CD14-positive monocyte (primary cell): Measurements from ENCODE around the gene CD38. TPM values are rescaled to one million over a fixed set of nuclear protein-coding genes. Genes with fewer than 3 reads are reported as not detected.

Experiments
- DNase-seq, 3 donors: peaks; one replicate each; pipeline ENCODE4 v3.0.0-alpha.2; 2011 to 2022
- H2AFZ ChIP-seq: 2 replicates; pipeline ENCODE4 v1.6.0; 2012; ENCODE audit warnings: mild to moderate bottlenecking, low read depth, low read length, inconsistent platforms; ENCODE audit not compliant: insufficient read depth, poor library complexity, severe bottlenecking
- H3K27ac ChIP-seq, 2 donors: 1 replicate in 1 of 2; 2 replicates in 1 of 2; pipeline ENCODE4 v1.5.1; 2012 to 2013; ENCODE audit warnings: low read length in 2 of 2, control low read depth in 1 of 2, inconsistent platforms in 1 of 2, low read depth in 1 of 2, mild to moderate bottlenecking in 1 of 2
- H3K27me3 ChIP-seq, 2 donors: one replicate each; pipeline versions ENCODE4 v1.6.0 to v1.6.1; 2011 to 2013; ENCODE audit warnings: low read length in 2 of 2; ENCODE audit not compliant: control insufficient read depth in 2 of 2, insufficient read depth in 2 of 2
- H3K36me3 ChIP-seq, 2 donors: replicated peaks in 1 of 2; 1 replicate in 1 of 2; 2 replicates in 1 of 2; pipeline versions ENCODE4 v1.5.1 to v1.6.1; 2012 to 2013; ENCODE audit warnings: low read length in 2 of 2, control low read depth in 1 of 2, inconsistent platforms in 1 of 2, mild to moderate bottlenecking in 1 of 2; ENCODE audit not compliant: insufficient read depth in 2 of 2, control insufficient read depth in 1 of 2
- H3K4me1 ChIP-seq, 2 donors: 1 replicate in 1 of 2; 2 replicates in 1 of 2; pipeline versions ENCODE4 v1.5.1 to v1.6.1; 2012 to 2013; ENCODE audit warnings: low read length in 2 of 2, control low read depth in 1 of 2, inconsistent platforms in 1 of 2, mild to moderate bottlenecking in 1 of 2, moderate library complexity in 1 of 2; ENCODE audit not compliant: insufficient read depth in 2 of 2, control insufficient read depth in 1 of 2
- H3K4me2 ChIP-seq: replicated peaks from 2 replicates; pipeline ENCODE3; 2012; ENCODE audit warnings: low read length, moderate library complexity, mild to moderate bottlenecking; ENCODE audit not compliant: poor library complexity, severe bottlenecking; ENCODE audit errors: extremely low read depth
- H3K4me3 ChIP-seq, 3 experiments: fragments of 200-600 bp in 1 of 3; sonication (generic) in 1 of 3; replicated peaks in 1 of 3; 1 replicate in 2 of 3; 2 replicates in 1 of 3; pipeline ENCODE4 v1.5.1; 2011 to 2013; ENCODE audit warnings: low read length in 3 of 3, mild to moderate bottlenecking in 3 of 3, control low read depth in 2 of 3, low read depth in 2 of 3, inconsistent platforms in 1 of 3, moderate library complexity in 1 of 3
- H3K79me2 ChIP-seq: 2 replicates; pipeline ENCODE4 v1.6.0; 2012; ENCODE audit warnings: mild to moderate bottlenecking, control low read depth, inconsistent platforms, low read length, moderate library complexity; ENCODE audit not compliant: insufficient read depth
- H3K9ac ChIP-seq: 2 replicates; pipeline ENCODE4 v1.6.0; 2017; ENCODE audit warnings: low read length, mild to moderate bottlenecking; ENCODE audit not compliant: insufficient read depth, poor library complexity, severe bottlenecking
- H3K9me3 ChIP-seq, 2 donors: replicated peaks in 1 of 2; 1 replicate in 1 of 2; 2 replicates in 1 of 2; pipeline versions ENCODE4 v1.5.1 to v1.6.1; 2012 to 2013; ENCODE audit warnings: low read length in 2 of 2, control low read depth in 1 of 2; ENCODE audit not compliant: control insufficient read depth in 1 of 2, insufficient read depth in 1 of 2
- H4K20me1 ChIP-seq: 2 replicates; pipeline ENCODE4 v1.6.0; 2012; ENCODE audit warnings: mild to moderate bottlenecking, low read length, control low read depth, moderate library complexity; ENCODE audit not compliant: insufficient read depth
- H3K27ac Mint-ChIP-seq, 7 donors: one replicate each; pipeline ENCODE4 v1.8.0; 2020; ENCODE audit warnings: mild to moderate bottlenecking in 7 of 7, mixed read lengths in 7 of 7, moderate library complexity in 6 of 7, inconsistent platforms in 2 of 7
- H3K27me3 Mint-ChIP-seq, 3 donors: one replicate each; pipeline ENCODE4 v1.8.0; 2021 to 2022; ENCODE audit warnings: low read depth in 3 of 3, mild to moderate bottlenecking in 3 of 3, mixed read lengths in 3 of 3, moderate library complexity in 3 of 3, inconsistent platforms in 1 of 3
- H3K36me3 Mint-ChIP-seq, 2 donors: one replicate each; pipeline ENCODE4 v1.8.0; 2020; ENCODE audit warnings: mixed read lengths in 2 of 2, inconsistent platforms in 1 of 2, mild to moderate bottlenecking in 1 of 2
- H3K4me1 Mint-ChIP-seq: one replicate; pipeline ENCODE4 v1.8.0; 2020; ENCODE audit warnings: mild to moderate bottlenecking, mixed read lengths
- H3K4me3 Mint-ChIP-seq, 2 donors: one replicate each; pipeline ENCODE4 v1.8.0; 2020; ENCODE audit warnings: mild to moderate bottlenecking in 2 of 2, mixed read lengths in 2 of 2, moderate library complexity in 1 of 2
- H3K9me3 Mint-ChIP-seq, 7 donors: one replicate each; pipeline ENCODE4 v1.8.0; 2020 to 2022; ENCODE audit warnings: mixed read lengths in 7 of 7, mild to moderate bottlenecking in 6 of 7, moderate library complexity in 6 of 7, inconsistent platforms in 2 of 7
- WGBS: methylation state at CpG from one replicate; pipeline ENCODE4 v1.1.5; 2013; ENCODE audit warnings: missing lambda C conversion rate; ENCODE audit not compliant: insufficient coverage; 5-methylcytosine and 5-hydroxymethylcytosine counted together
- intact Hi-C, 2 donors: fragments of 100-400 bp; cut with micrococcal nuclease; formaldehyde crosslinking; loops; one replicate each; pipeline versions ENCODE4 v1.15.0 to v1.15.1; 2023
- polyA plus RNA-seq, 3 donors: library from polyadenylated mRNA; depleted of rRNA in 1 of 3; unstranded in 2 of 3; stranded (reverse) in 1 of 3; fragments of 300-500 nt in 2 of 3; fragments of >200 nt in 1 of 3; fragmentation: Illumina TruSeq in 2 of 3; gene quantifications; 1 replicate in 2 of 3; 2 replicates in 1 of 3; pipeline ENCODE4 v1.2.3, GENCODE V29; 2012 to 2021
- TF ChIP-seq, protein P1 (sequence below): fragments of 200-600 bp; IDR thresholded peaks from one replicate; pipeline ENCODE4 v1.8.0; 2022; ENCODE audit warnings: antibody characterized with exemption, mild to moderate bottlenecking

The CD38 gene
- polyA plus RNA-seq, 3 donors = 2.3 to 4.4 (median 3.0) TPM

DNA sequence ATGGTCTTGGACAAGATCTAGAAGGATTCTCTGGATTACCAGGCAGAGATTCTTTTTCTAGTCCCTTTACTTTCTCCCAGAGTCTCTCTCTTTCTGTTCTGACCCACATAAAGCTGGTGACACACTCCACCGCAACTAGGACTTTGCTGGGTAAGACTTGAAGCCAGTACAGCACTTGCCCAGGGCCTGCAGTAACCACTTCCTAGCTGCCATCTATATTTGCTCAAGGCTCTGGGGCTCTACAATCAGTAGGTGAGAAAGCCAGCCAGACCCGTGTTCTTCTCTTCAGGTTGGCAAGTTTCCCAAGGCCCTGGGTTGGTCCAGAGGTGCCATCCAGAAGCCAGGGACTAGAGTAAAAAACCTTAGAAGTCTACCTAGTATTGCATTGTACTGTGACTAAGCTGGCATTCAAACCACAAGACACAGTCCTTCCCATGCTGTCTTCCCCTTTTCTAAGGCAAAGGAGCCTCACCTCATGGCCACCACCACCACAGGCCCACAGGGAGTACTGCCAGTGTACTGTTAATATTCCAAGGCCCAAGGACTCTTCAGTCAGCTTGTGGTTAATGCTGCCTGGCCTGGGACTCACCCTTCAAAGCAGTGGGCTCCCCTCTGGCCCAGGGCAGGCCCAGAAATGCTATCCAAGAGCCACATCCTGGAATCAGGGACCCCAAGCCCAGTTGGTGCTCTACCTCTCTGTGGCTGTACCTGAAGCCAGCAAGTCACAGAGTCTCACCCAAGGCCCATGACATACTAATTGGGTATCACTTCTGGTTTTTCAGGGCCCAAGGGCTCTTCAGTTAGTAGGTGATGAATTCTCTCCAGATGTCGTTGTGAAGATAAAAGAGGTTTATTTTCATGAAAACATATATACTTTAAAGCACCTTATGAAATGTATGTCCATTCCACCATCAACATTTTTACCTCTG lies 54.7 kb downstream of the CD38 start:
- Histone ChIP-seq H4K20me1 (no peaks in the 10 kb centered on the region), H3K4me1 (peaks cover 9 to 11% of the 10 kb centered on the region in 2 donors), H3K4me2 (no peak overlapping the region), H3K27me3 (no peaks in the 10 kb centered on the region), H2AFZ (no peak overlapping the region), H3K9ac (no peak overlapping the region), H3K36me3 (peaks cover 0 to 15% of the 10 kb centered on the region in 2 donors), H3K4me3 (no peak overlapping the region), H3K27ac (peak overlapping the region in 1 of 2 donors; percentile 45), H3K79me2 (no peaks in the 10 kb centered on the region), H3K9me3 (no peaks in the 10 kb centered on the region)
- peak; percentile 44 to 69 (median 52) for DNase-seq
- 93% methylated on average over 2 of the region's 3 CpGs for WGBS
- TF ChIP-seq, protein P1, sequence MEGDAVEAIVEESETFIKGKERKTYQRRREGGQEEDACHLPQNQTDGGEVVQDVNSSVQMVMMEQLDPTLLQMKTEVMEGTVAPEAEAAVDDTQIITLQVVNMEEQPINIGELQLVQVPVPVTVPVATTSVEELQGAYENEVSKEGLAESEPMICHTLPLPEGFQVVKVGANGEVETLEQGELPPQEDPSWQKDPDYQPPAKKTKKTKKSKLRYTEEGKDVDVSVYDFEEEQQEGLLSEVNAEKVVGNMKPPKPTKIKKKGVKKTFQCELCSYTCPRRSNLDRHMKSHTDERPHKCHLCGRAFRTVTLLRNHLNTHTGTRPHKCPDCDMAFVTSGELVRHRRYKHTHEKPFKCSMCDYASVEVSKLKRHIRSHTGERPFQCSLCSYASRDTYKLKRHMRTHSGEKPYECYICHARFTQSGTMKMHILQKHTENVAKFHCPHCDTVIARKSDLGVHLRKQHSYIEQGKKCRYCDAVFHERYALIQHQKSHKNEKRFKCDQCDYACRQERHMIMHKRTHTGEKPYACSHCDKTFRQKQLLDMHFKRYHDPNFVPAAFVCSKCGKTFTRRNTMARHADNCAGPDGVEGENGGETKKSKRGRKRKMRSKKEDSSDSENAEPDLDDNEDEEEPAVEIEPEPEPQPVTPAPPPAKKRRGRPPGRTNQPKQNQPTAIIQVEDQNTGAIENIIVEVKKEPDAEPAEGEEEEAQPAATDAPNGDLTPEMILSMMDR = no peak
- Mint-ChIP-seq H3K36me3 (peaks cover 25 to 45% of the 10 kb centered on the region in 2 donors), H3K4me1 (peaks cover 18% of the 10 kb centered on the region), H3K4me3 (no peak overlapping the region), H3K27me3 (no peaks in the 10 kb centered on the region), H3K9me3 (peaks cover 0 to 6% (median 0%) of the 10 kb centered on the region in 7 donors), H3K27ac (peak overlapping the region in 5 of 7 donors; percentile 41 to 72 (median 56))
- intact Hi-C loops = no loop called here

DNA sequence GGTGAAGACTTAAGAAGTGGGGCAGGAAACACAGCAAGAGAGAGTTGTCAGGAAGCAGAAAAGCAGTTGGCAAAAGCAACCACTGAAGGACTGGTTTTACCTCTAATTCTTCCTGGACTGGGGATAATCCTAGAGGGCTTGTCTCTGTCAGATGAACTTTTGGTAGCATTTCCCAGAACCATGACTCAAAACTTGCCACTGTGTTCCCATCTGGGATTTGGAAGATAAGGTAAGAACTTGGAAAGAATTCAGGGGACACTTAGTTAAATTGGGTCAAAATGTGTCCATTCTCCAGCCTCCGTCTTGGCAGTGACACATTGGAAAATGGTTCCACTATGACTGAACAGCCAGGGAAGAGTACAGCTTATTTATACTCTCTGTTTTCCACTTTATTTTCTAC lies 55.7 kb downstream of the CD38 start:
- peaks cover 0 to 17% of the 10 kb centered on the region in 2 donors for H3K36me3 ChIP-seq
- Mint-ChIP-seq H3K4me3 (no peak overlapping the region), H3K36me3 (peaks cover 35 to 51% of the 10 kb centered on the region in 2 donors), H3K27ac (no peak overlapping the region), H3K4me1 (peaks cover 18% of the 10 kb centered on the region), H3K9me3 (peaks cover 0 to 6% (median 0%) of the 10 kb centered on the region in 7 donors), H3K27me3 (no peaks in the 10 kb centered on the region)
- no peak overlapping the region for H3K4me3 ChIP-seq
- H3K9ac ChIP-seq = no peak overlapping the region
- no peak overlapping the region for H2AFZ ChIP-seq
- H3K9me3 ChIP-seq = no peaks in the 10 kb centered on the region
- no peak overlapping the region for H3K4me2 ChIP-seq
- no peaks in the 10 kb centered on the region for H3K27me3 ChIP-seq
- no peak for DNase-seq
- no peaks in the 10 kb centered on the region for H4K20me1 ChIP-seq
- H3K27ac ChIP-seq = no peak overlapping the region
- H3K79me2 ChIP-seq = no peaks in the 10 kb centered on the region
- TF ChIP-seq, protein P1 = no peak
- WGBS = no CpG with 5 or more reads among the region's 1 CpG
- intact Hi-C loops = no loop called here
- peaks cover 9 to 11% of the 10 kb centered on the region in 2 donors for H3K4me1 ChIP-seq
